ENCODE data around the gene NRG3. TPM values are rescaled to one million over a fixed set of nuclear protein-coding genes. Genes with fewer than 3 reads are reported as not detected.

Gene NRG3
- total RNA-seq, 1 donor from 2014 or later: 0.92 TPM

DNA sequence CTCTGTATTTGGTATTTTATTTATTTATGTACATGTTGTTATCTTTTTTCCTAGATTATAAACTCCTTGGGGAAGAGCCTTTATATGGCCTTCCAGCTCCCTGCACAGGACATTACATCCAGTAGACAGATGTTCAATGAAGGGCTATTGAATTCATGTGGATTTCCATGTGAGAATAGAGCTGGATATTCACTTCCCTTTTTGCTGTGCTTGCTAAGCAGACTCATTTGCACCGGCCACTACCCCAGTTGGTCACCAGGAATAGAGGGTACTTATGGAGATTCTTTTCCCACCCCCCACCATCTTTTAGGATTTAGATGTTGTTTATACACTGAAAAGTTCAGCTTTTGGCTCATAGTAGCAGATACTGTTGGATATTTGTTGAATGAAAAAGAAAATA lies 374.1 kb downstream of the NRG3 start:
- no peak for TF ChIP-seq CTCF (conservative IDR thresholded peaks at IDR 0.05; ENCODE audit: low read depth, low read length)
- no peak for DNase-seq (ENCODE audit: low read depth)
- no peak overlapping the region for H3K4me3 ChIP-seq (ENCODE audit: low read depth, low read length)

DNA sequence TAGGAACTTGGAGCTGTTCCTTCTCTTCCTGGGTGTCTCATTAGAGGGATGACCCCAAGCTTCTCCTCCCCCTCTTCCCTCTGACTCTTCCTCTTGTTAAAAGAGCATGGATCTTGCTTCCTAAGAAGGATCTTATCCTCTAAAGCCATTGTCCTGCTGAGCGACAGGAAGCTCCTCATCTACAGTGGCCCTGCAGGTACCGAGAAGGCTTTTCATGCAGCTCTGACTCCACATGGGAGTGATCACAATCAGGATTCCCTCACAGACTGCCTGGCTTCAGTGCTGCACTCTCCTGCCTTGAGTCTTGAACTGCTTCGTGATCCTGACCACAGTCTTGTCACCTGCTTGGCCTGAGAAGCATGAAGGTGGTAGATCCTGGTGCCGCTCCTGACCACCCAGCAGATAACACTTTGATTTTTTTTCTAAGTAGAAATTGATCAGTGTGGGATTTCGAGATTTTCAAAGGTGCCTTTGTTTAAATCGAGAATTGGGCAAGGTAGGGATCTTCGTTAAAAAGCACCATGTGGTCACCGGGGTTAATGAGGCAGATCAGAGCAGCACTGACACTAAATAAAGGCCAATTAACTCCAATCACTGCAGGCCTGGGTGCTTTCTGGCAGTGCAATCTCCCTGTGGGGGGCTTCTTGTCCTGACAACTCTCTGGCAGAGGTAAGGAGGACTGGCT lies 376.4 kb downstream of the NRG3 start:
- DNase-seq (ENCODE audit: low read depth): no peak
- H3K4me3 ChIP-seq (ENCODE audit: low read depth, low read length): no peak overlapping the region

GRCh38 chr10:82252081-82252480 lies 377.1 kb downstream of the NRG3 start:
- no peak overlapping the region for H3K4me3 ChIP-seq (ENCODE audit: low read depth, low read length)
- DNase-seq (ENCODE audit: low read depth): no peak
- no peak for TF ChIP-seq CTCF (conservative IDR thresholded peaks at IDR 0.05; ENCODE audit: low read depth, low read length)

More for the DNA sequence above, 376.4 kb downstream of the NRG3 start:
- no peak for TF ChIP-seq CTCF (conservative IDR thresholded peaks at IDR 0.05; ENCODE audit: low read depth, low read length)

GRCh38 chr10:82254237-82254636 lies 379.2 kb downstream of the NRG3 start:
- DNase-seq (ENCODE audit: low read depth): no peak
- H3K4me3 ChIP-seq (ENCODE audit: low read depth, low read length): no peak overlapping the region
- TF ChIP-seq CTCF (conservative IDR thresholded peaks at IDR 0.05; ENCODE audit: low read depth, low read length): no peak

DNA sequence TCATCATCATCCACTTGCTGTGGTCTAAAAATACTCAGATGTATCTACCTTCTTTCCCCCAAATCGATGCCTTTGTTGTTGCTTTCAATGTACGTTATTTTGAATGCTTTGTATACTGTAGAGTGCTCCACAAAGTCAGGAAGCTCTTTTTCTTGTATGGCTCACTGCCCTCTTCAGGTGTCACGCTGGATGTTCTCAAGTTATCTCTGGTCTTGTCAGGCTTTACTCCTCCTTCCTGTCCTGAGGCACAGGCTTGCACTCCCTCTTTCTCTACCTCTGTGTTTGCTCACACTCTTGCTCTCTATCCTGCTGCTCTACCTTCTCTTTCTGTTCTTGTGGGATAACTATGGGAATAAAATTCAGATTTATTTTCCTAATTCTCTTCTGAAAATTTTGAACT lies 381.3 kb downstream of the NRG3 start:
- DNase-seq (ENCODE audit: low read depth): no peak
- H3K4me3 ChIP-seq (ENCODE audit: low read depth, low read length): no peak overlapping the region
- no peak for TF ChIP-seq CTCF (conservative IDR thresholded peaks at IDR 0.05; ENCODE audit: low read depth, low read length)

DNA sequence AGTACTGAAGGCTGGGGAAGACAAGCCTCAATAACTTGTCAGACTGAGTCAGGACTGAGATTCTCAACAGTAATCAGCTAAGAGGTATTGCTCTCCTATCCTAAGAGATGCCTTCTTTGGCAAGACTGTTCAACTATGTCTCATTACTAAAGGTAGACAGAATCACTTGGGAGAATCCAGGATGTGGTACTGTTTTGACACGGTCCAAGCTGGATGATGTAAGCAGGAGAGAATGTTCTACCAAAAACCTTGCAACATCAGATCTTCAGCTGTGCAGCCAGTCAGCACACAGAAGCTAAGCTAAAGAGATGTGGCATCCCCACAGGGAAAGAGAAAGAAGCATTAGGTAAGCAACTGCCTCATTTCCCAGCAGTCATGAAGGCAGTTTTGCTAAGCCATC lies 391.4 kb downstream of the NRG3 start:
- DNase-seq (ENCODE audit: low read depth): peak; percentile 94
- TF ChIP-seq CTCF (conservative IDR thresholded peaks at IDR 0.05; ENCODE audit: low read depth, low read length): no peak
- H3K4me3 ChIP-seq (ENCODE audit: low read depth, low read length): no peak overlapping the region

- no peak for TF ChIP-seq CTCF (conservative IDR thresholded peaks at IDR 0.05; ENCODE audit: low read depth, low read length)
- no peak overlapping the region for H3K4me3 ChIP-seq (ENCODE audit: low read depth, low read length)
- DNase-seq (ENCODE audit: low read depth): no peak
Observed at GRCh38 chr10:82267014-82267413, 392.0 kb downstream of the NRG3 start.
